Activated CD8-positive, alpha-beta memory T cell treated with anti-CD3 and anti-CD28 coated beads for 48 hours (primary cell): ENCODE data around the gene CRAMP1.
"Not testable (repeated sequence)": the region's sequence is repeated elsewhere in the genome, so short reads cannot be mapped to it uniquely, and the experiment has no call there.

Experiments
- DNase-seq, 3 experiments: peaks; one replicate each; pipeline ENCODE4 v3.0.0-alpha.2; 2020; ENCODE audit warnings: low read depth in 2 of 3, low spot score in 2 of 3

The CRAMP1 gene

GRCh38 chr16:1708083-1708767 is 96.1 kb downstream of the CRAMP1 start:
- DNase-seq, result no peak

GRCh38 chr16:1708768-1709180 is 96.6 kb downstream of the CRAMP1 start:
- DNase-seq, result no peak

- DNase-seq, result no peak
These were observed 97.2 kb downstream of the CRAMP1 start for GRCh38 chr16:1709356-1709755.

GRCh38 chr16:1710811-1711507 is 98.8 kb downstream of the CRAMP1 start:
- DNase-seq, result no peak

GRCh38 chr16:1712791-1713261 is 100.7 kb downstream of the CRAMP1 start:
- no peak for DNase-seq

GRCh38 chr16:1713331-1713730 is 101.2 kb downstream of the CRAMP1 start:
- no peak for DNase-seq

GRCh38 chr16:1713933-1714332 is 101.8 kb downstream of the CRAMP1 start:
- DNase-seq, result no peak

- DNase-seq, result no peak
These were observed 103.1 kb downstream of the CRAMP1 start for GRCh38 chr16:1715220-1715619.

GRCh38 chr16:1718236-1718635 is 106.1 kb downstream of the CRAMP1 start:
- DNase-seq, result not testable (repeated sequence)

- not testable (repeated sequence) for DNase-seq
These were observed 107.5 kb downstream of the CRAMP1 start for GRCh38 chr16:1719559-1720229.

- DNase-seq, result no peak
These were observed 109.2 kb downstream of the CRAMP1 start for GRCh38 chr16:1721372-1721771.

GRCh38 chr16:1723450-1724147 is 111.4 kb downstream of the CRAMP1 start:
- no peak for DNase-seq

GRCh38 chr16:1724491-1724890 is 112.3 kb downstream of the CRAMP1 start:
- DNase-seq, result no peak

- DNase-seq, result no peak
These were observed 114.7 kb downstream of the CRAMP1 start for GRCh38 chr16:1726661-1727502.
